Measurements from ENCODE around the gene NSMCE1. TPM values are rescaled to one million over a fixed set of nuclear protein-coding genes. Genes with fewer than 3 reads are reported as not detected.
A peak's percentile ranks its signal among the peaks of the same experiment; 100 is the strongest.
"Not testable (repeated sequence)": the region's sequence is repeated elsewhere in the genome, so short reads cannot be mapped to it uniquely, and the experiment has no call there.

Gene NSMCE1
- total RNA-seq, 2 experiments from 2014 or later = 110 to 127 TPM

DNA sequence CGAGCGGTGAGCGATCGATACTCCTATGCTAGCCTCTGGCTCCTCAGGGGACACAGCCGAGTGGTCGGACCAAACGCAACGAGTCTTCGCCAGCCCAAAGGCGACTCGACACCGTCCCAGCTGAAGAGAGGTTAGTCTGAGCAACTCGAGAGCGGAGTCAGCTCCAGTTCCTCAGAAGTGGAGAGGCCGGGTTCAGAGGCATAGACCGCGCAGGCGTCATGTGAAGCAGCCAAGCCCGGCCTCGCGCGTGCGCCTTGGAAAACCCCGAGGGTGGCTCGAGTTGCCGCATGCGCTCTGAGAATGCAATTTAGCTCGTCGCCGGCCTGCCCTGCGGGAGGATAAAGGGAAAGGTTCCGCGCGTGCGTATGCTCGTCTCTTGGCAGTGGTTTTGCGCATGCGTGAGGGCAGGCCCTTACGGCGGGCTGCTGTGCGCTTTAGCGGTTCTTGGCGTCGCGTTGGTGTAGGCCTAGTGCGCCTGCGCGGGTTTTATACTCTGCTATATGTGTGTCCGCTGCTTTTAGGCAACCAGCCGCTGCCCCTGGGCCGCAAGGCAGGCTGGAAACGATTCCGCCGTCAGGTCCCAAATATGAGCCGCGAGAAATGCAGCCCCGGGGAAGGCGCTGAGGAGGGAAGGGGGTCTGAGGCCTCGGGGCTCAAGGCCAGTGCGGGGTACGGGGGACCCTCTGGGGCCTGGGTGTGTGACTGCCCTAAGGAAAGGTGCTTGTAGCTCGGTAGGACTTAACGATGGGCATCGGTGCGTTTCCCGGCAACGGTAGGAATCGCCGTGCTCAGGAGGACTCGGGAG is 64.9 kb downstream of the NSMCE1 start, which contains the start of gene KDM8:
TSS of gene KDM8 (plus strand) at position 20 of the 805 bp plus-strand sequence. CDS start 6,598 bp downstream, outside the sequence.
- POLR2A ChIA-PET = interaction anchor here (0.5 to 1.9 kb wide), 22 partner anchors 9 to 1823 kb away, joined by 3 to 8 read pairs (median 4); partner anchors contain the start of genes IL21R and NSMCE1
- H3K4me1 Mint-ChIP-seq = peaks cover 46% of the 10 kb centered on the region
- CTCF ChIA-PET = interaction anchor here (0.6 to 3.2 kb wide), 12 partner anchors 23 to 201 kb away, joined by 3 to 20 read pairs (median 4); no protein-coding TSS in a partner anchor
- peaks cover 3% of the 10 kb centered on the region for H3K9me3 Mint-ChIP-seq (ENCODE audit: low read depth)
- DNase-seq (peak; percentile 100), ATAC-seq (peak; percentile 90)
- intact Hi-C loops (cut with DNase I, micrococcal nuclease) = loop anchor here (1.0 to 5.0 kb wide), 12 partner anchors 24 to 1946 kb away; partner anchors contain the start of genes APOBR (in 1 of the 2), CLN3 (in 1 of the 2), IL21R (in 1 of the 2) and KATNIP (in 1 of the 2)
- H3K27ac Mint-ChIP-seq = peak within 1 kb of the TSS; percentile 100
- peak within 1 kb of the TSS; percentile 89 for H3K4me3 Mint-ChIP-seq
- H3K27me3 Mint-ChIP-seq = no peaks in the 10 kb centered on the region
- H3K36me3 Mint-ChIP-seq (ENCODE audit: low read depth) = peaks cover 3% of the 10 kb centered on the region

DNA sequence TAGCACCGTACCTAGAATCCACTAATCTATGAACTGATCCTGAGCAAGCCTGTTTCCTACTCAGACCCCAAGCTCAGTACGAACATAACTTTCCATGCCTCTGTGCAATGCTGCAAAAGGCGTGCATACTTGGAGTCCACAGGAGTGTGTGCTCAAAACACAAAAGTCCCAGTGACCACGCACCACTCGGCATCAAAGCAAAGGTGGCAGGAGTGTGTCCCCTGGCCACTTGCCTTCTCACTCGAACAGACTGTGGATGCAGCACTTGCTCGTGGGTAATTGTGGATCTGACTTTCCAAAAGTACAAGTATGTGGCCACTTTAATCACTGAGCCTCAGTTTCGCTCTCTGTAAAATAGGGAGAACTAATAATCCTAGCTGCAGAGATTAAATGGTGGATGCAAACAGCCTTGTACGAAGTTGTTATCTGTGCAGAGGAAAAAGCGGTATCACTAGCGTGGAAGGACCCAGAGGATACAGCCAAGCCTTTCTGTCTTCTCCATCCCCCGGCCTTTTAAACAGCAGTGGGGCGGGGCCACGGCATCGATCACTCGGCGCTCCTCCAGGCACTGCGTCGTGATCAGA is 65.6 kb downstream of the NSMCE1 start:
- no peaks in the 10 kb centered on the region for H3K27me3 Mint-ChIP-seq
- intact Hi-C loops (cut with DNase I, micrococcal nuclease) = loop anchor here (1.0 to 5.0 kb wide), 12 partner anchors 24 to 1946 kb away; partner anchors contain the start of genes APOBR (in 1 of the 2), CLN3 (in 1 of the 2), IL21R (in 1 of the 2) and KATNIP (in 1 of the 2)
- H3K27ac Mint-ChIP-seq = peak overlapping the region; percentile 100
- POLR2A ChIA-PET = interaction anchor here (0.5 to 1.9 kb wide), 20 partner anchors 9 to 1824 kb away, joined by 3 to 8 read pairs (median 4); partner anchors contain the start of genes IL21R and NSMCE1
- H3K4me1 Mint-ChIP-seq = peaks cover 53% of the 10 kb centered on the region
- H3K9me3 Mint-ChIP-seq (ENCODE audit: low read depth) = peaks cover 3% of the 10 kb centered on the region
- DNase-seq (peak; percentile 95), ATAC-seq (peak; percentile 74)
- CTCF ChIA-PET = interaction anchor here (0.5 to 3.2 kb wide), 11 partner anchors 23 to 221 kb away, joined by 3 to 20 read pairs (median 5); no protein-coding TSS in a partner anchor
- H3K4me3 Mint-ChIP-seq = peak overlapping the region; percentile 89
- peaks cover 3% of the 10 kb centered on the region for H3K36me3 Mint-ChIP-seq (ENCODE audit: low read depth)

DNA sequence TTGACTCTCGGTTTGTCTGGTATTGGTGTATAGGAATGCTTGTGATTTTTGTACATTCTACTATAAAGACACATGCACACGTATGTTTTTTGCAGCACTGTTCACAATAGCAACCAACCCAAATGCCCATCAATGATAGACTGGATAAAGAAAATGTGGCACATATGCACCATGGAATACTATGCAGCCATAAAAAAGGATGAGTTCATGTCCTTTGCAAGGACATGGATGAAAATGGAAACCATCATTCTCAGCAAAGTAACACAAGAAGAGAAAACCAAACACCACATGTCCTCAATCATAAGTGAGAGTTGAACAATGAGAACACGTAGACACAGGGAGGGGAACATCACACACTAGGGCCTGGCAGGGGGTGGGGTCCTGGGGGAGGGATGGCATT is 67.7 kb downstream of the NSMCE1 start:
- ATAC-seq; DNase-seq; H3K4me3 Mint-ChIP-seq; POLR2A ChIA-PET; H3K9me3 Mint-ChIP-seq (ENCODE audit: low read depth); H3K27me3 Mint-ChIP-seq; H3K36me3 Mint-ChIP-seq (ENCODE audit: low read depth); CTCF ChIA-PET: not testable (repeated sequence)
- intact Hi-C loops (cut with DNase I, micrococcal nuclease) = loop anchor here (5.0 kb wide), 3 partner anchors 34 to 1944 kb away; partner anchors contain the start of genes APOBR (in 1 of the 2), CLN3 (in 1 of the 2) and ZKSCAN2 (in 1 of the 2)
- Mint-ChIP-seq H3K27ac (peak overlapping the region; percentile 89), H3K4me1 (peaks cover 68% of the 10 kb centered on the region)

DNA sequence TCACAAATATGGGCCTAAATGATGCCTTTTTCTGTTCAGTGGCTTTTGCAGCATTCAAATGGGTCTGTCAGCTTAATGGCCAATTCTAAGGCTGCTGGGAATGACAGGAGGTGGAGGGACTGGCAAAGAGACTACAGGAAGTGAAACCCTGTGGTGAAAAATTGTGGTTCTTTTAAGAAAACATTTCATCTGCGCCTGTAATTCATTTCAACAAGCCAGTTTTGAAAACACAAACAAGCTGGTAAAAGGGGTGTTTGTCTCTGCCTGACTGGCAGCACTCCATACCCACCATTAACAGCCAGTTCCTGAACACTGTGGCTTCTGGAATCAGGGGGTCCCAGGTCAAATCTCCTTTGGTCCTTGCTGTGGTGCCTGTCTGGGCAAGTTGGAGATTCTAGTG is 68.8 kb downstream of the NSMCE1 start:
- intact Hi-C loops (cut with DNase I, micrococcal nuclease) = loop anchor here (5.0 kb wide), 3 partner anchors 32 to 1942 kb away; partner anchors contain the start of genes APOBR (in 1 of the 2), CLN3 (in 1 of the 2) and ZKSCAN2 (in 1 of the 2)
- no peaks in the 10 kb centered on the region for H3K27me3 Mint-ChIP-seq
- DNase-seq (peak; percentile 29), ATAC-seq (no peak)
- peak overlapping the region; percentile 22 for H3K4me3 Mint-ChIP-seq
- peaks cover 6% of the 10 kb centered on the region for H3K36me3 Mint-ChIP-seq (ENCODE audit: low read depth)
- H3K27ac Mint-ChIP-seq = peak overlapping the region; percentile 89
- H3K9me3 Mint-ChIP-seq (ENCODE audit: low read depth) = peaks cover 10% of the 10 kb centered on the region
- ChIA-PET POLR2A (interaction anchor here (1.2 kb wide), 1 partner anchor 30 kb away, joined by 3 read pairs; no protein-coding TSS in a partner anchor), CTCF (interaction anchor here (0.8 to 2.4 kb wide), 8 partner anchors 18 to 168 kb away, joined by 3 to 11 read pairs (median 4); no protein-coding TSS in a partner anchor)
- peaks cover 79% of the 10 kb centered on the region for H3K4me1 Mint-ChIP-seq

DNA sequence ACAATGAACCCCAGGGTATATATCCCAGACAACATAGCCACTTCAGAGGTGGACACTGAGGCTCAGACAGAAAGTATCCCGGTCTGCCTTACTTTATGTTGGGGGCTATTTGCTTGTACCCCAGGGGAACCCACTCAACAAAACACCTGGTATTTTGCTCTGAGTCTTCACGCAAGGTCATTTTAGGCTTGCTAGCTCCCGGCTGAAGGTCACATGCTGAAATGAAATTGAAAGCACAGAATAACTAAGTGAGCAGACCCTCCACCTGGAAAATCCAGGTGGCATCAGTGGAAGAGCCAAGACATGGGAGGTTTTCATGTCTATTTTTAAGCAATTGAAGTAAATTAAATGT is 69.4 kb downstream of the NSMCE1 start:
- Mint-ChIP-seq H3K27ac (peak overlapping the region; percentile 70), H3K4me1 (peaks cover 81% of the 10 kb centered on the region), H3K36me3 (ENCODE audit: low read depth) (peaks cover 9% of the 10 kb centered on the region), H3K27me3 (no peaks in the 10 kb centered on the region), H3K9me3 (ENCODE audit: low read depth) (peaks cover 16% of the 10 kb centered on the region), H3K4me3 (no peak overlapping the region)
- ChIA-PET CTCF (interaction anchor here (1.0 to 2.4 kb wide), 7 partner anchors 18 to 169 kb away, joined by 3 to 11 read pairs (median 5); no protein-coding TSS in a partner anchor), POLR2A (interaction anchor here (1.2 kb wide), 1 partner anchor 30 kb away, joined by 3 read pairs; no protein-coding TSS in a partner anchor)
- intact Hi-C loops (cut with DNase I, micrococcal nuclease) = no loop called here
- ATAC-seq (no peak), DNase-seq (no peak)

DNA sequence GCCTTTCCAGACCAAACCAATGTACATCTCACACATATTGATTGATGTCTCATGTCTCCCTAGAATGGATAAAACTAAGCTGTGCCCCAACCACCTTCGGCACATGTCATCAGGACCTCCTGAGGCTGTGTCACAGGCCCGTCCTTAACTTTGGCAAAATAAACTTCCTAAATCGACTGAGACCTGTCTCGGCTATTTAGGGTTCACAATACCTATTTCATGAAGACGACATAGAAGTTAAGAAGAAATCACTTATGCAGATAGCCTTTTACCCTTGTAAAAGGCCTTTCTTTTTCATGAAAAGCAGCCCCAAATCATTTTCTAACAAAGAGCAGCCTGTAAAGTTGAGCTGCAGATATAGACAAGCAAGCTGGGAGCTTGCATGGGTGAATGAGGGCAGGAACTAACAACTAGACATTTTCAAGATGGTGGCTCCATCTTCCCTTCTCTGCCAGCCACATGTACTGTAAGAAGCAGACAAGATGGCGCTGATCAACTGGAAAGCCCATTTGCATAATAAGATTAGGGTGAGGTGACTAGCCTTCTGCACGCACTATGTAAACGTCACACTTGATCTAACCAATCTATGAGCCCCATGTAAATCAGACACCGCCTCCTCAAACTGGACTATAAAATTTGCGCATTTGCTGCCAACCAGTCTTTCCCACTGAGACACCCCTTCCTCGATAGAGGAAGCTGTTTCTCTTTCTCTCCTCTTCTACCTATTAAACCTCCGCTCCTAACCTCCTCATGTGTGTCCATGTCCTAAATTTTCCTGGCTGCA is 69.9 kb downstream of the NSMCE1 start:
- CTCF ChIA-PET = interaction anchor here (1.0 to 2.4 kb wide), 7 partner anchors 10 to 36 kb away, joined by 3 to 9 read pairs (median 5); no protein-coding TSS in a partner anchor
- Mint-ChIP-seq H3K9me3 (ENCODE audit: low read depth) (peaks cover 16% of the 10 kb centered on the region), H3K4me1 (peaks cover 81% of the 10 kb centered on the region), H3K4me3 (no peak overlapping the region), H3K36me3 (ENCODE audit: low read depth) (peaks cover 6% of the 10 kb centered on the region), H3K27ac (peak overlapping the region; percentile 70), H3K27me3 (no peaks in the 10 kb centered on the region)
- DNase-seq = no peak
- POLR2A ChIA-PET = no interaction called here
- ATAC-seq = no peak
- intact Hi-C loops (cut with DNase I, micrococcal nuclease) = loop anchor here in 1 of 2 experiments (1.0 kb wide), 1 partner anchor 37 kb away; no protein-coding TSS in a partner anchor

DNA sequence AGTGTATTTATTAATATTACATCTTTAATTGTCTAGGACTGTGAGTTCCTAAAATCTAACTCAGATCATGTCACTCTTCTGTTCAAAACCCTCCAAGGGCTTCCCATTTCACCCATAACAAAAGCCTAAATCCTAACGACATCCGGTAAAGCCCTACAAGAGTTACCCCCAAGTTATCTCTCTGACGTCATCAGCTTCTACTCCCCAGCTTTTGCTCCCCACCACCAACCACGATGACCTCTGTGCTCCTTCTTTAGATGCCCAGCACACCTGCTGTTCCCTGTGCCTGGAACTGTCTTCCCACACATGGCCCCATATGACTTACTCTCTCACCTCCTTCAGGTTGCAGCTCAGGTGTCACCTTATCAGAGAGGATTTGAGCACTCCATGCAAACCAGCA is 71.6 kb downstream of the NSMCE1 start:
- Mint-ChIP-seq H3K4me3 (no peak overlapping the region), H3K27me3 (no peaks in the 10 kb centered on the region), H3K4me1 (peaks cover 68% of the 10 kb centered on the region), H3K9me3 (ENCODE audit: low read depth) (peaks cover 16% of the 10 kb centered on the region), H3K36me3 (ENCODE audit: low read depth) (peaks cover 6% of the 10 kb centered on the region), H3K27ac (peak overlapping the region; percentile 44)
- ATAC-seq = no peak
- ChIA-PET POLR2A (no interaction called here), CTCF (interaction anchor here (0.8 to 1.9 kb wide), 4 partner anchors 16 to 49 kb away, joined by 3 to 8 read pairs (median 5); no protein-coding TSS in a partner anchor)
- DNase-seq = no peak
- intact Hi-C loops (cut with DNase I, micrococcal nuclease) = no loop called here

DNA sequence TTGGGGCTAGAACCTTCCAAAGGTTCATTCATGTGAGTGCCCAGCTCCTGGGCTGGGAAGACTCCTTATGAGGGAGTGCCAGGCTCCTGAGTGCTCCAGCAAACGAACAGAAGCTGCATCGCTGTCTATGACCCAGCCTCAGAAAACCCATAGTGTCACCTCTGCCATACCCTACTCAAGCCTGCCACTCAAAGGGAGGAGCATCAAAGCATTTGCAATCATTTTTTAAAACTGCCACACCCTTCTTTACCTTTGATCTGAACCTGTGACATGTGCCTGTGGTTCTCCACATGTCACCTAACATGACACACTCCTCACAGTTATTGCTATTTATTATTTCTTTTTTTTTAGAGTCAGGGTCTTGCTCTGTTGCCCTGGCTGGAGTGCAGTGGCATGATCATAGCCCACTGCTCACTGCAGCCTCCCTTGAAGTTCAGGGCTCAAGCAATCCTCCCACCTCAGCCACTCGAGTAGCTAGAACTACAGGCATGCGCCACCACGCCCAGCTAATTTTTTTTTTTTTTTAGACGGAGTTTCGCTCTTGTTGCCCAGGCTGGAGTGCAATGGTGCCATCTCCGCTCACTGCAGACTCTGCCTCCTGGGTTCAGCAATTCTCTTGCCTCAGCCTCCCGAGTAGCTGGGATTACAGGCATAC is 72.5 kb downstream of the NSMCE1 start:
- intact Hi-C loops (cut with DNase I, micrococcal nuclease) = no loop called here
- peaks cover 62% of the 10 kb centered on the region for H3K4me1 Mint-ChIP-seq

DNA sequence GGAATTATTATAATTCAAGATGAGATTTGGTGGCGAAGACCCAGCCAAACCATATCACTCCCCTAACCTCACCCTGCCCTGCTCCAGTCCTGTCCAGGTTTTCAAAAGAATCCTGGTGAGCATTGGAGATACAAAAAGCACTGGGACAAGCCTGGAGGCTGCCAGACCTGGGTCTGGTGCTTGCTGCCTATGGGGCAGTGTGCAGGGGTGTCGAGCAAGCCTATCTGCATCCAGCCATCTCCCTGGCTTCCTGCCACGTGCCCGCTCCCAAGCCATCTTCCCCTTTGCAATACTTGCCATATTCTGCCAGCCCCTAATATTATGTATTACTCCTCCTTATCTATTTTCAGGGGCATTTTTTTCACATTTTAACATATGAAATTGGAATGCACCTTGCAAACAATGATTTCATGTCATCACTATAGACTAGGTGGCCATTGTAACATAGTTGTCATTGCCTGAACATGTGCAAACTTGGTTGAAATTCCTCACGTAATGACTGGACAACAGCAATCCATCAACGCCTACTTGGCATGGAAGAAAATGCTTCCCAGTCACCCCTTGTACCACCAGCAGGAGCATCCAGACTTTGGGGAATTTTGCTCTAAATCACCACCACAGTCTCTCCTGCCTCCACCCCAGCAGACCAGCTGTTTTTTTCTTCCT is 73.4 kb downstream of the NSMCE1 start:
- Mint-ChIP-seq H3K27ac (no peak overlapping the region), H3K4me3 (no peak overlapping the region), H3K4me1 (peaks cover 54% of the 10 kb centered on the region), H3K36me3 (ENCODE audit: low read depth) (peaks cover 6% of the 10 kb centered on the region), H3K9me3 (ENCODE audit: low read depth) (peaks cover 16% of the 10 kb centered on the region), H3K27me3 (no peaks in the 10 kb centered on the region)
- ATAC-seq = no peak
- CTCF ChIA-PET = interaction anchor here (0.9 to 1.9 kb wide), 2 partner anchors 9 to 16 kb away, joined by 3 to 6 read pairs; no protein-coding TSS in a partner anchor
- DNase-seq = no peak
- POLR2A ChIA-PET = no interaction called here
- intact Hi-C loops (cut with DNase I, micrococcal nuclease) = no loop called here

More for the DNA sequence above, 72.5 kb downstream of the NSMCE1 start:
- peaks cover 6% of the 10 kb centered on the region for H3K36me3 Mint-ChIP-seq (ENCODE audit: low read depth)
- H3K4me3 Mint-ChIP-seq = no peak overlapping the region
- ChIA-PET CTCF (interaction anchor here (0.6 to 1.9 kb wide), 4 partner anchors 10 to 437 kb away, joined by 3 to 6 read pairs (median 3); no protein-coding TSS in a partner anchor), POLR2A (interaction anchor here (0.6 kb wide), 1 partner anchor 121 kb away, joined by 3 read pairs; no protein-coding TSS in a partner anchor)
- H3K27me3 Mint-ChIP-seq = no peaks in the 10 kb centered on the region
- peaks cover 16% of the 10 kb centered on the region for H3K9me3 Mint-ChIP-seq (ENCODE audit: low read depth)
- DNase-seq (peak; percentile 38), ATAC-seq (peak; percentile 74)
- peak overlapping the region; percentile 40 for H3K27ac Mint-ChIP-seq

Data from activated CD4-positive, alpha-beta T cell treated with anti-CD3 and anti-CD28 coated beads for 36 hours (primary cell).